H9 (cell line): Measurements from ENCODE around the gene TMEM97. TPM values are rescaled to one million over a fixed set of nuclear protein-coding genes. Genes with fewer than 3 reads are reported as not detected.

Source experiments
- DNase-seq: peaks from one replicate; pipeline ENCODE4 v3.0.0-alpha.2; 2017
- H2AFZ ChIP-seq: one replicate; pipeline ENCODE4 v1.6.1; 2013; ENCODE audit warnings: mild to moderate bottlenecking, low read length, control low read depth, moderate library complexity
- H2AK5ac ChIP-seq: 2 replicates; pipeline ENCODE4 v1.6.1; 2013; ENCODE audit warnings: low read length, control low read depth, mixed read lengths; ENCODE audit not compliant: insufficient read length
- H2BK120ac ChIP-seq: one replicate; pipeline ENCODE4 v1.6.1; 2013; ENCODE audit warnings: low read depth, mild to moderate bottlenecking, low read length, control low read depth, inconsistent platforms; ENCODE audit not compliant: poor library complexity, severe bottlenecking
- H2BK12ac ChIP-seq: 2 replicates; pipeline ENCODE4 v1.6.1; 2013; ENCODE audit warnings: low read length, control low read depth, mixed read lengths, low read depth; ENCODE audit not compliant: insufficient read length
- H2BK15ac ChIP-seq: 2 replicates; pipeline ENCODE4 v1.6.1; 2013; ENCODE audit warnings: low read depth, low read length, control low read depth
- H2BK20ac ChIP-seq: one replicate; pipeline ENCODE4 v1.6.1; 2013; ENCODE audit warnings: low read depth, mild to moderate bottlenecking, low read length, control low read depth, inconsistent platforms; ENCODE audit not compliant: poor library complexity, severe bottlenecking
- H2BK5ac ChIP-seq: 2 replicates; pipeline ENCODE4 v1.6.1; 2013; ENCODE audit warnings: low read length, control low read depth, mixed read lengths; ENCODE audit not compliant: insufficient read length
- H3K14ac ChIP-seq: 2 replicates; pipeline ENCODE4 v1.6.1; 2013; ENCODE audit warnings: low read length, control low read depth; ENCODE audit not compliant: insufficient read depth
- H3K18ac ChIP-seq: 2 replicates; pipeline ENCODE4 v1.6.1; 2013; ENCODE audit warnings: low read depth, mild to moderate bottlenecking, mixed read lengths, low read length, control low read depth; ENCODE audit not compliant: insufficient read length
- H3K23ac ChIP-seq: 2 replicates; pipeline ENCODE4 v1.6.1; 2013; ENCODE audit warnings: low read length, control low read depth, mixed read lengths, low read depth; ENCODE audit not compliant: insufficient read length
- H3K23me2 ChIP-seq: 2 replicates; pipeline ENCODE4 v1.6.1; 2013; ENCODE audit warnings: low read depth, mild to moderate bottlenecking, mixed read lengths, low read length, control low read depth; ENCODE audit not compliant: insufficient read length, poor library complexity, severe bottlenecking
- H3K27ac ChIP-seq: 2 replicates; pipeline ENCODE4 v1.5.1; 2013; ENCODE audit warnings: low read length, control low read depth, mixed read lengths, low read depth; ENCODE audit not compliant: insufficient read length
- H3K27me3 ChIP-seq: 2 replicates; pipeline ENCODE4 v1.6.1; 2013; ENCODE audit warnings: low read length, control low read depth, inconsistent platforms; ENCODE audit not compliant: insufficient read depth
- H3K4ac ChIP-seq: 2 replicates; pipeline ENCODE4 v1.6.1; 2013; ENCODE audit warnings: low read depth, mild to moderate bottlenecking, control low read depth, inconsistent platforms, low read length, moderate library complexity
- H3K4me1 ChIP-seq: 2 replicates; pipeline ENCODE4 v1.6.1; 2013; ENCODE audit warnings: low read length, control low read depth, inconsistent platforms; ENCODE audit not compliant: insufficient read depth
- H3K4me2 ChIP-seq: 2 replicates; pipeline ENCODE4 v1.6.1; 2013; ENCODE audit warnings: low read length, control low read depth, mixed read lengths; ENCODE audit not compliant: insufficient read length, insufficient read depth
- H3K56ac ChIP-seq: 2 replicates; pipeline ENCODE4 v1.6.1; 2013; ENCODE audit warnings: low read depth, mild to moderate bottlenecking, mixed read lengths, low read length, control low read depth; ENCODE audit not compliant: insufficient read length
- H3K79me1 ChIP-seq: 2 replicates; pipeline ENCODE4 v1.6.1; 2013; ENCODE audit warnings: low read depth, mild to moderate bottlenecking, moderate library complexity, low read length, control low read depth, inconsistent platforms; ENCODE audit not compliant: insufficient read depth, poor library complexity, severe bottlenecking
- H3K79me2 ChIP-seq: 2 replicates; pipeline ENCODE4 v1.6.1; 2013; ENCODE audit warnings: low read length, control low read depth, inconsistent platforms; ENCODE audit not compliant: insufficient read depth
- H3K9ac ChIP-seq: 2 replicates; pipeline ENCODE4 v1.6.1; 2013; ENCODE audit warnings: low read length, control low read depth, mixed read lengths; ENCODE audit not compliant: insufficient read length; ENCODE audit errors: extremely low read depth
- H3K9me3 ChIP-seq: one replicate; pipeline ENCODE4 v1.6.1; 2013; ENCODE audit warnings: low read depth, low read length, inconsistent platforms; ENCODE audit not compliant: control insufficient read depth
- H3T11ph ChIP-seq: one replicate; pipeline ENCODE4 v1.6.1; 2013; ENCODE audit warnings: mild to moderate bottlenecking, low read length, control low read depth, inconsistent platforms
- H4K20me1 ChIP-seq: one replicate; pipeline ENCODE4 v1.6.1; 2013; ENCODE audit not compliant: control insufficient read depth, insufficient read length, insufficient read depth
- H4K5ac ChIP-seq: 2 replicates; pipeline ENCODE4 v1.6.1; 2013; ENCODE audit warnings: low read depth, mild to moderate bottlenecking, mixed read lengths, low read length, control low read depth; ENCODE audit not compliant: insufficient read length
- H4K8ac ChIP-seq: replicated peaks from 2 replicates; pipeline ENCODE4 v1.6.1; 2013; ENCODE audit warnings: low read length, control low read depth, mixed read lengths, low read depth; ENCODE audit not compliant: insufficient read length
- H4K91ac ChIP-seq: 2 replicates; pipeline ENCODE4 v1.6.1; 2013; ENCODE audit warnings: low read depth, mild to moderate bottlenecking, moderate library complexity, mixed read lengths, low read length, control low read depth; ENCODE audit not compliant: insufficient read length
- H3K27ac Mint-ChIP-seq, 3 experiments: 2 replicates in 2 of 3; 3 replicates in 1 of 3; pipeline ENCODE4 v1.8.0; 2020 to 2021; ENCODE audit warnings: mixed read lengths in 3 of 3, mild to moderate bottlenecking in 1 of 3, moderate library complexity in 1 of 3
- H3K27me3 Mint-ChIP-seq: 2 replicates; pipeline ENCODE4 v1.8.0; 2021; ENCODE audit warnings: low read depth, mild to moderate bottlenecking, moderate library complexity, mixed read lengths
- H3K36me3 Mint-ChIP-seq, 3 experiments: 2 replicates in 2 of 3; 3 replicates in 1 of 3; pipeline ENCODE4 v1.8.0; 2020 to 2021; ENCODE audit warnings: low read depth in 3 of 3, mixed read lengths in 3 of 3; ENCODE audit not compliant: insufficient read depth in 1 of 3
- H3K4me1 Mint-ChIP-seq, 2 experiments: 2 replicates each; pipeline ENCODE4 v1.8.0; 2020; ENCODE audit warnings: mixed read lengths in 2 of 2
- H3K4me3 Mint-ChIP-seq, 2 experiments: 2 replicates in 1 of 2; 3 replicates in 1 of 2; pipeline ENCODE4 v1.8.0; 2020 to 2021; ENCODE audit warnings: mild to moderate bottlenecking in 2 of 2, mixed read lengths in 2 of 2, moderate library complexity in 1 of 2
- H3K9me3 Mint-ChIP-seq, 2 experiments: 2 replicates in 1 of 2; 3 replicates in 1 of 2; pipeline ENCODE4 v1.8.0; 2020; ENCODE audit warnings: mild to moderate bottlenecking in 2 of 2, mixed read lengths in 2 of 2, moderate library complexity in 1 of 2
- WGBS: extraction: QIAGEN DNeasy Blood & Tissue Kit; methylation state at CpG from one replicate; pipeline ENCODE4 v1.1.7; 2013; ENCODE audit warnings: missing lambda C conversion rate, low lambda C conversion rate, mixed read lengths; ENCODE audit not compliant: insufficient read length; ENCODE audit errors: extremely low coverage; 5-methylcytosine and 5-hydroxymethylcytosine counted together
- total RNA-seq: library from RNA; stranded (reverse); gene quantifications from 2 replicates; pipeline ENCODE4 v1.2.1, GENCODE V29; 2021
- TF ChIP-seq, protein P1 (sequence below): fragments of 200-600 bp; sonication (generic); conservative IDR thresholded peaks from 3 replicates; pipeline ENCODE4 v1.8.0; 2021; ENCODE audit warnings: antibody characterized with exemption, mild to moderate bottlenecking

Gene TMEM97
- total RNA-seq, 1 experiment from 2014 or later, result 116 TPM

DNA sequence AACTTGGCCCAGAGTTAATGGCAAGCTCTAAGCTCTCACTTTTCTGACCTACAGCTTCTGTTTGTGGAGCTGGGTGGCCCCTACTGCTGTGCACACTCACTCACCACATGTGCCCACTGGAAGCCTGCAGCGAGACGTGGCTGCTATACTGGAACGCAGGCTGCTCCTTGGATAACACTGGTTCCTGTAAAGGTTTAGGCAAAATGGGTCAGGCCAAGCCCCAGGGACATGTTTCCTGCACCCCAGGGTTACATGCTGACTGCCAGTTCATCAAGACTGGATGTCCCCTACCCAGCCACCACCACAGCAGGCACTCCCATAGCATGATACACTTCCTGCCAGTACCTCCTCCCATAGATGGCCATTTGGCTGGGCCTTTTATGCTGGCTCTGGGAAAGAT lies 30.0 kb downstream of the TMEM97 start:
- no peak overlapping the region for H2BK5ac ChIP-seq
- H3K27me3 ChIP-seq, result no peaks in the 10 kb centered on the region
- H2BK15ac ChIP-seq, result no peak overlapping the region
- H3K4me1 ChIP-seq, result no peaks in the 10 kb centered on the region
- H3K4ac ChIP-seq, result no peak overlapping the region
- TF ChIP-seq, protein P1, sequence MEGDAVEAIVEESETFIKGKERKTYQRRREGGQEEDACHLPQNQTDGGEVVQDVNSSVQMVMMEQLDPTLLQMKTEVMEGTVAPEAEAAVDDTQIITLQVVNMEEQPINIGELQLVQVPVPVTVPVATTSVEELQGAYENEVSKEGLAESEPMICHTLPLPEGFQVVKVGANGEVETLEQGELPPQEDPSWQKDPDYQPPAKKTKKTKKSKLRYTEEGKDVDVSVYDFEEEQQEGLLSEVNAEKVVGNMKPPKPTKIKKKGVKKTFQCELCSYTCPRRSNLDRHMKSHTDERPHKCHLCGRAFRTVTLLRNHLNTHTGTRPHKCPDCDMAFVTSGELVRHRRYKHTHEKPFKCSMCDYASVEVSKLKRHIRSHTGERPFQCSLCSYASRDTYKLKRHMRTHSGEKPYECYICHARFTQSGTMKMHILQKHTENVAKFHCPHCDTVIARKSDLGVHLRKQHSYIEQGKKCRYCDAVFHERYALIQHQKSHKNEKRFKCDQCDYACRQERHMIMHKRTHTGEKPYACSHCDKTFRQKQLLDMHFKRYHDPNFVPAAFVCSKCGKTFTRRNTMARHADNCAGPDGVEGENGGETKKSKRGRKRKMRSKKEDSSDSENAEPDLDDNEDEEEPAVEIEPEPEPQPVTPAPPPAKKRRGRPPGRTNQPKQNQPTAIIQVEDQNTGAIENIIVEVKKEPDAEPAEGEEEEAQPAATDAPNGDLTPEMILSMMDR, result no peak
- H2AK5ac ChIP-seq, result no peak overlapping the region
- WGBS, result no CpG with 5 or more reads among the region's 3 CpGs
- no peak overlapping the region for H3K9ac ChIP-seq
- H3K23ac ChIP-seq, result no peak overlapping the region
- no peak overlapping the region for H3K4me2 ChIP-seq
- H3K9me3 ChIP-seq, result no peaks in the 10 kb centered on the region
- no peak overlapping the region for H4K91ac ChIP-seq
- no peaks in the 10 kb centered on the region for H3K79me2 ChIP-seq
- no peak for DNase-seq
- H3K56ac ChIP-seq, result no peak overlapping the region
- no peaks in the 10 kb centered on the region for H4K20me1 ChIP-seq
- H4K8ac ChIP-seq, result no peak overlapping the region
- H2AFZ ChIP-seq, result no peak overlapping the region
- no peak overlapping the region for H3K14ac ChIP-seq
- Mint-ChIP-seq H3K4me3 (no peak overlapping the region), H3K27me3 (no peaks in the 10 kb centered on the region), H3K9me3 (no peaks in the 10 kb centered on the region), H3K36me3 (peaks cover 27 to 91% (median 71%) of the 10 kb centered on the region in 3 experiments; a peak in 6 of 7 replicates), H3K4me1 (peaks cover 16 to 17% of the 10 kb centered on the region in 2 experiments), H3K27ac (no peak overlapping the region; a peak in 1 of 7 replicates)
- no peaks in the 10 kb centered on the region for H3K23me2 ChIP-seq
- no peak overlapping the region for H3K27ac ChIP-seq
- no peak overlapping the region for H2BK12ac ChIP-seq
- H3K18ac ChIP-seq, result no peak overlapping the region
- no peak overlapping the region for H4K5ac ChIP-seq
- no peak overlapping the region for H3T11ph ChIP-seq
- H3K79me1 ChIP-seq, result no peaks in the 10 kb centered on the region
- no peak overlapping the region for H2BK120ac ChIP-seq
- no peak overlapping the region for H2BK20ac ChIP-seq
